K562 (cell line): ENCODE results near the gene NDOR1.

Experiments used
- BRCA1 ChIP-seq, 2 experiments: fragments of 450-650 bp in 1 of 2; sonication (generic) in 1 of 2; formaldehyde crosslinking in 1 of 2; IDR thresholded peaks; 2 replicates each; pipeline versions ENCODE4 v1.5.0 to v1.6.1; 2017 to 2020; ENCODE audit warnings: mild to moderate bottlenecking in 1 of 2, missing genetic modification reagents in 1 of 2
- ERF ChIP-seq: fragments of 450-650 bp; formaldehyde crosslinking; IDR thresholded peaks from 2 replicates; pipeline ENCODE4 v1.4.0; 2020; ENCODE audit warnings: mild to moderate bottlenecking, mixed read lengths
- GABPB1 ChIP-seq: sonication (generic); formaldehyde crosslinking; IDR thresholded peaks from 2 replicates; pipeline ENCODE4 v1.8.0; 2022; ENCODE audit warnings: mild to moderate bottlenecking, missing genetic modification reagents
- NFE2L1 ChIP-seq: fragments of 450-650 bp; IDR thresholded peaks from 2 replicates; pipeline ENCODE4 v1.6.1; 2016; ENCODE audit warnings: missing genetic modification characterization, low read depth, mild to moderate bottlenecking, missing compliant biosample characterization, moderate library complexity, borderline replicate concordance
- POLR2B ChIP-seq: fragments of 450-650 bp; IDR thresholded peaks from 2 replicates; pipeline ENCODE4 v1.6.1; 2018; ENCODE audit warnings: low read depth; ENCODE audit not compliant: partially characterized antibody
- SMARCA5 ChIP-seq: fragments of 450-650 bp; IDR thresholded peaks from 2 replicates; pipeline ENCODE4 v1.6.1; 2016

GRCh38 chr9:137198051-137198901 lies 7.2 kb upstream of the NDOR1 start:
- TF ChIP-seq SMARCA5 = no peak
- no peak for TF ChIP-seq POLR2B
- no peak for TF ChIP-seq BRCA1 (IDR thresholded peaks at IDR 0.05)
- no peak for TF ChIP-seq BRCA1 (CRISPR knock-in tag; IDR thresholded peaks at IDR 0.05)
- no peak for TF ChIP-seq GABPB1 (CRISPR knock-in tag)
- no peak for TF ChIP-seq ERF (CRISPR knock-in tag)
- no peak for TF ChIP-seq NFE2L1 (tag)
